ENCODE data around the gene DHX9.

The DHX9 gene

DNA sequence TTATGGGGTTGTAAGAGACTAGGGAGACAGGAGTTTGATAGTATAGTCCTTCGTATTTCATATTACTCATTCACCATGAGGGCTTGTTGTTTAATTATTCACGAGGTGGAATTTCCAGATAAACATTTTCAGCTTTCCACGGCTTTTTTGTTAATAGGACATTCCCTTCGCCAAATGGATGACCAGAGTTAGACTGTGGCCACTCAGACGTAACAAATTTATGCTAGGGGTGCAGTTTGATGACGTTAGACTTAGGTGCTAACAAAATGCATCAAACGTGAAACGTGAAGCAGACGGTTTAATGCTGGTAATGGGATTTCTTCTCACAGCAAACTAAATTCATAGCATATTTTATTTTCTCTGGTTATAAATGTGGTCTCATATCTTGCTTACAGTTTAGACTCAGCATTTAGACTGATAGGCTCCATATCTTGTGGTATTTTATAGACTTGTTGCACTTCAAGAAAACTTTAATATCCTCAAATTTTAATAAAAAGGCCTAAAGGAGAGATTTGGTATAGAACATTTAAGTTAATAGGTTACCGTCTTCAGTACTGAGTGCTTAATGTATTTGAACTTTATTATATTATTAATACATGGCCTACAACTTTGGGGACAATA lies 2.3 kb downstream of the DHX9 start:
- no peak for DNase-seq (ENCODE audit: low read depth)

DNA sequence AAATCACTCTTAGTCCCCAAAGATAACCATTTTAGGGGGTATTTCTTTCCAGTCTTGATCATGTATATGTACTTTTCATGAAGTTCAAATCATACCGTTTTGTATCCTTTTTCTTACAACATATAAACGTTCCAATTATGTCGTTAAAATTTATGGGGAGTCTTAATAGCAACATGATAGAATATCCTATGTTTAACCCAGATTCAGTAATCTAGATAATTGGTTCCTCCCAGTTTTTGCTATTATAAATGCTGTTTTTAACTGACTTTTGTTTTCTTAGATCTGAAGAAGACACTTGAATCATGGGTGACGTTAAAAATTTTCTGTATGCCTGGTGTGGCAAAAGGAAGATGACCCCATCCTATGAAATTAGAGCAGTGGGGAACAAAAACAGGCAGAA lies 3.1 kb downstream of the DHX9 start:
- DNase-seq (ENCODE audit: low read depth) = no peak

DNA sequence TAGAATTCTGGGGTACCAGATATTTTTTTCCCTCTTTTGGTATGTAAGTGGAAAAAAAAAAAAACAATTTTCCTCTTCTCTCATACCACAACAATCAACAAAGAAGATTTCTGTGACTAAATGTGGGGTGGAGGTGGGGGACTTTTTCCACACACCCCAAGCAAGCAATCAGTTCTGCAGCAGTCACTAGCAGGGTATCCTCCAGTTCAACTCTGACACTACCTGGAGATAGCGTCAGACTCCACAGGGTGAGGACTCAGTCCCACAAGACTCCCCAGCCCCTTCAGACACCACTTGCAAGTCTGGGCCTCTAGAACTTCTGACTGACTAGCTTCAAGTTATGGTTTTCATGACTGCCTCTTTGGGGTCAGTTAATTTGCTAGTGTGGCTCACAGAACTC lies 6.2 kb downstream of the DHX9 start:
- DNase-seq (ENCODE audit: low read depth) = no peak

DNA sequence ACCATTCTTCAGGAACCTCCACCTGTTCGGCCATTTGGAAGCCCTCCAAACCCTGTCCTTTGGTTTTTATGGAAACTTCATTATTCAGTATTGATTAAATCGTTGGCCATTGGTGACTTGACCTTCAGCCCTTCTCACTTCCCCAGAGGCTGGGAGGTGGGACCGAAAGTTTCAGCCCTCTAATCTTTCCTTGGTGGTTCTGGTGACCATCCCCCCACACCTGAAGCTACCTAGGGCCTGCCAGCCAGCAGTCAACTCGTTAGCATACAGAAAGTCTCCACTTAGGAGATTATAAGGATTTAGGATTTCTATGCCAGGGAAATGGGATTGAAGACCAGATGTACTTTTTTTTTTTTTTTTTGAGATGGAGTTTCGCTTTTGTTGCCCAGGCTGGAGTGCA lies 6.7 kb downstream of the DHX9 start:
- DNase-seq (ENCODE audit: low read depth) = no peak

DNA sequence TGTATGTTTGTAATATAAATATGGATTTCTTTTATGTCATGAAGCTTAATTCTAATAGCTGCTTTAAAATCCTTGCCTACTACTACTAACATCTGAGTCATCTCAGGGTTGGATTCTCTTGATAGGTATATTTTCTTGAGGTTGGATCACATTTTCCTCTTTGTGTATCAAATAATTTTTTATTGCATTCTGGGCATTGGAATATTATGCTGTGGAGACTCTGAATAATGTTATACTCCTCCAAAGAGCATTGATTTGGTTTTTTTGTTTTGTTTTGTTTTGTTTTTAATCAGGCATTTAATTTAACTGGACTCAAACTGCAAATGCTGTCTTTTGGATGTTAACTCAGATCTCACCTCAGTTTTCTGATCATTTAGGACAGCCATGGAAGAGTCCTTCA lies 8.0 kb downstream of the DHX9 start:
- no peak for DNase-seq (ENCODE audit: low read depth)

DNA sequence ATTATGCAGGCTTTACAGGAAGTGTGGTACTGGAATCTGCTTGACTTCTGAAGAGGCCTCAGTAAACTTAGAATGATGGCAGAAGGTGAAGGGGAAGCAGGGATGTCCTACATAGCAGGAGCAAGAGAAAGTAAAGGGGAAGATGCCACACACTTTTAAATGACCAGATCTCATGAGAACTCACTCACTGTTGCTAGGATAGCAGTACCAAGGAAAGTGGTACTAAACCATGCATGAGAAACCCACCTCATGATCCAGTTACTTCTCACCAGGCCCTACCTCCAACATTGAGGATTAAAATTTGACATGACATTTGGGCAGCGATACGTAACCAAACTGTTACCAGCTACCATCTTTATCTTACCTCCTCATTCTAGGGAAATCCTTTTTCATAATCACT lies 9.6 kb downstream of the DHX9 start:
- DNase-seq (ENCODE audit: low read depth) = no peak

DNA sequence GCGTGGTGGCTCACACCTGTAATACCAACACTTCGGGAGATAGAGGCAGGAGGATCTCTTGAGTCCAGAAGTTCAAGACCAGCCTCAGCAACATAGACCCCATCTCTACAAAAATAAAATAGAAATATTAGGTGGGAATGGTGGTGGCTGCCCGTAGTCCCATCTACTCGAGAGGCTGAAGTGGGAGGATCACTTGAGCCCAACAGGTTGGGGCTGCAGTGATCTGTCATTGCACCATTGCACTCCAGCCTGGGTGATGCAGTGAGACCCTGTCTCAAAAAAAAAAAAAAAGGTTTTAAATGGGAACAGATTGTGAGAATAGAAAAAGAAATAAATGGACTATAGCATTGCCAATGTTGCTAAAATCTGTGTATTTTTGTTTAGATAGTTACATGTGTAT lies 11.2 kb downstream of the DHX9 start:
- DNase-seq (ENCODE audit: low read depth) = no peak

DNA sequence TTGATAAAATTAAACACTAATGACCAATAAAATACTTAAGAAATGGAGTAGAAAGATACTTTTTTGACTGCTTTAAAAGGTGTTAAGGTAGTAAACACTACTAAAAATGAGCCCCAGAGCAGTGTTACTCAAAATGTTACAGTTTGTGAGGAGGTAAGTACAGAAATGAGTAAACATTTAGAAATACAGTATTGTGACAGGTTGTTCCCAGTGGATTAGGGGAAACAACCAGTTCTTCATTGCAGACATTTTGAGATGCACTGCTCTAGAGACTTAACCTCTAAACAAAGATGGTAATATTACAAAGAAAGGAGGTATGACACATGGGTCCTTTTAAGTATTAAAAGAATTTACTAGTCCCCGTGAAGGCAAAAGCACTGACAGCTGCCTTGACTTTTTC lies 12.7 kb downstream of the DHX9 start:
- no peak for DNase-seq (ENCODE audit: low read depth)

DNA sequence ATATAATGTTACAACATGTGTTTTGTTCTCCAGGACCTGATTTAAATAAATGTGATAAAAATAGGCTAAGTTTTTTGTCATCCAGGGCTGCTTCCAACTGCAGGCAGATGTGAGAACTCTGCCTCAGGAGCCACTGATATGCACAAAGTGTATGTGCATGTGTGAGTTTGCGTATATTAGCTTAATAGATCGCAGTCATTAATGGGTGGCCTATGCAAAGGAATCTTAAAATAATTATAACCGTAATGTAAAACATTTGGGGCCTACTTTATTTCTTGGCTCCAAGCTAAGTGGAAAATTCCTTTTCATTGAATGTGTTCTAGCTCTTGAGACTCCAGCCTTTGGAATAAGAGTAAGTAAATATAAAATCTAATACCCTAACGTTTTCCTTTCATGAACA lies 16.8 kb downstream of the DHX9 start:
- DNase-seq (ENCODE audit: low read depth) = no peak

DNA sequence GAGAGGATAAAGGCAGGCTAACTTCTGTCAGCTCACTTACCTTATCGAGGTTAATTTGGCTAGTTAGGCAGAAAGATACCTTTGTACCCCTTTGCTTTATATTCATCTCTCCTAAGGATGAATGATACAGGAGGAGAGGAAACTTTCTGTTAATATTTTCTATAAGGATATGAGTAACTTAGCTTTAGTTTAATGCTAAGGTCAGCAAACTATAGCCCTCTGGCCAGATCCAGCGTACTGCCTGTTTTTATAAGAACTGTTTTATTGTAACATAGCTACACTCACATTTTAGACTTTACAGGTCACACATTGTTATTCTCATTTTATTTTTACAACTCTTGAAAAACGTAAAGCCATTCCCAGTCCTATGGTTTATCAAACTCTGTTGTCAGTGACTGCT lies 18.1 kb downstream of the DHX9 start:
- no peak for DNase-seq (ENCODE audit: low read depth)

DNA sequence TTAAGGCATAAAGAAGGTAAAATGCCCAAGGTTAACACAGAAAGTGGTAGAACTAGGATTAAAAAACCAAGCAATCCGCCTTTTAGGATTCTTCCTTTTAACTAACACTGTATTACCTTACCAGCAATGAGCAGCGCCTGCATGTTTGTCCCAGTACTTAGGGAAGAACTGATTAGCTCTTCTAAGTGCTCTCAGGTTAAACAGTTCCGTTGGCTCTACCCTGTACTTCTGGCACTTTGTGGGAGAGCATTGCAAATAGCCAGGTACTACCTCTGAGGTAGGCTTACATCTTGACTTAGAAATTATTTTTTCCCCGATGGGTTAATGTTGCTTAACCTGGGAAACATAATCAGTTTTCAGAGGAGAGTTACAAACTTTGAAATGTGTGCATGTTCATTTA lies 21.5 kb downstream of the DHX9 start:
- no peak for DNase-seq (ENCODE audit: low read depth)

DNA sequence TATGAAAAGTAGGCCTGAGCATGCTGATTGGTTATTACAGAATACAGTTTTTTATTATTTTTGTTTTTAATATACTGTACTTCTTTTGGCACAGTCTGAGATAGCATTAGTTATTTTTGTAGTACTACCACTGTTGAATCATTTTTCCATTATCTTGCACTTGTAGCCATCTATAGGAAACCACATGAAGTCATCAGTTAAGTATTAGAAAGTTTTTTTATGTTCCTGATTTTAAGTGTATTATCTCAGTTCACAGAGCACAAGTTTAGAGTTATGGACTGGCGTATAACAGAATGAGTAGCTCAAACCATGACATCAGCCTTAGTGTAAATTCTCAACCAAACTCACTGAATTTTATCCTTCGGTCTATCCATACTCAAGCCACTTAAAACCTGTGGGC lies 22.8 kb downstream of the DHX9 start:
- DNase-seq (ENCODE audit: low read depth) = no peak

DNA sequence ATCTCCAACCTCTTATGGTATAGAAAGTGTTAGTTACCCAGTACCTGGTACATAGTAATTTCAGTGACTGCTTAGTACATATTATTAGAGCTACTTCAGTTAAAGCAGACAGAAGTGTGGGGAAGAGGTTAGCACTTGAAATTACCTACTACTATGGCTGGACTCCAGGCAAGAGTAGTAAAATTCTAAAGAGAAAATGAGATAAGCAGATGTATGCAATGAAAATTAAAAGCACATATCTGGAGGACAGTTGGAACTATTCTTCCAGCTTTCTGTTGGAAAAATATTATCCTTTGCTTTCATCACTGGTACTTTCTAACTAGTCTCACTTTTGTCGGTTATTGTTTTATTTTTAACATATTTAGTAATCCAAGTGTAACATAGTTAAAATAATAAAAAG lies 23.7 kb downstream of the DHX9 start:
- no peak for DNase-seq (ENCODE audit: low read depth)

DNA sequence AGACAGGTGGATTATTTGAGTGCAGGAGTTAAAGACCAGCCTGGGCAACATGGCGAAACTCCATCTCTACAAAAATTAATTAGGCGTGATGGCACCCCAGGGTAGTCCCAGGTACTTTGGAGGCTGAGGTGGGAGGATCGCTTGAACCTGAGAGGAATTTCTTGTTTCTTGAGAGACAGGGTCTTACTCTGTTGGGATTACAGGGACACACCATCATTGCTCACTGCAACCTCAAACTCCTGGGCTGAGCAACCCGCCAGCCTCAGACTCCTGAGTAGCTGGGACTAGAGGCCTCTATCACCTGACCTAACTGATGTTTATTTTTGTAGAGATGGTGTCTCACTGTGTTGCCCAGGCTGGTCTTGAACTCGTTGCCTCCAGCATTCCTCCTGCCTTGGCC lies 24.8 kb downstream of the DHX9 start:
- no peak for DNase-seq (ENCODE audit: low read depth)

DNA sequence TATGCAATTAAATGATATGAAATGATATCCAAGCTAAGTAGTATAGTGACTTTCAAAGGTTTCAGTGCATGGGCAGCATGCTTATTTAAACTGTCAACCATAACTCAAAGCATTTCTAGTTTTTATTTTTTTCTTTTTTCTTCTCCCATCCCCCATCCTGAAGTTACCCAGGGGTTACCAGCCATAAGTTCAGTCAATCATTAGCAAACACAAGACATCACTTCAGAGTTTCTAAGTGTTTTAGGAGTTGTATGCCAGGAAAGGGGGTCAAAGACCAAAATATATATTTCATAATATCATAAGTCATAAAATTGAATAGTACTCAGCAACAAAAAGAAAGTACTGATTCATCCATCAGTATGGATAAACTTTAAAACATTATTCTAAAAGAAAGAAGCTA lies 28.7 kb downstream of the DHX9 start:
- no peak for DNase-seq (ENCODE audit: low read depth)

DNA sequence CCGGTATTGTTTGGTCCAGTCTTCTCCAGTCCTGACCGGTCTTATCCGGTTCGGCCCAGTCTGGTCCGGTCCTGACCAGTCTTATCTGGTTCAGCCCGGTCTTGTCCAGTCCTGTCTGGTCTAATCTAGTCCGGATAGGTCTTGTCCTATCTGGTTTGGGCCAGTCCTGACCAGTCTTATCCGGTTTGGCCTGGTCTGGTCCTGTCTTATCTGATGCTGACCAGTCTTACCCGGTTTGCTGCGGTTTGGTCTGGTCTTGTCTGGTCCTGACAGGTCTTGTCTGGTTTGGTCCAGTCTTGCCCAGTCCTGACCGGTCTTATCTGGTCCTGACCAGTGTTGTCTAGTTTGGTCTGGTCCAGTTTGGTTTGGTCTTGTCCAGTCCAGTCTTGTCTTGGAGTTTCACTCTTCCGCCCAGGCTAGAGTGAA lies 30.1 kb downstream of the DHX9 start:
- DNase-seq (ENCODE audit: low read depth) = no peak

DNA sequence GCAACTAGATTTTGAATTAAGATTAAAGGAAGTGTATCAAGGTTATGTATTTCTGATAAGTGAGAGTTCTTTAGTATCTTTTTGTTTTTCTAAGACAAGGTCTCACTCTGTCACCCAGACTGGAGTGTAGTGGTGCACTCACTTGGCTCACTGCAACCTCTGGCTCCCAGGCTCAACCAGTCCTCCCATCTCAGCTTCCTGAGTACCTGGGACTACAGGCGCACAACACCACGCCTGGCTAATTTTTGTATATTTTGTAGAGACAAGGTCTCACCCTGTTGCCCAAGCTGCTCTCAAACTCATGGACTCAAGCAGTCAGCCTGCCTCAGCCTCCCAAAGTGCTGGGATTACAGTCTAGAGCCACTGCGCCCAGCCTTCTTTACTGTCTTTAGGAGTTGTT lies 33.7 kb downstream of the DHX9 start:
- DNase-seq (ENCODE audit: low read depth) = no peak

DNA sequence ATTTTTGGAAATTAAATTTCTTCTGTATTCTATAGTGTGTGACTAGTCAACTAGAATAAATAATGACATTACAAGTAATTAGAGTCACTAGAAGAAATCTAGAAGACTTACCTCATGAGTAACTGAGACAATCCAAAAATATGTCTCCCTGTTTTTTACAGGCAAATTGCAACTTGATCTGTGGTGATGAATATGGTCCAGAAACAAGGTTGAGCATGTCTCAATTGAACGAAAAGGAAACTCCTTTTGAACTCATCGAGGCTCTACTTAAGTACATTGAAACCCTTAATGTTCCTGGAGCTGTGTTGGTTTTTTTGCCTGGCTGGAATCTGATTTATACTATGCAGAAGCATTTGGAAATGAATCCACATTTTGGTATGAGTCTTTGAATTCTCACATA lies 36.7 kb downstream of the DHX9 start:
- DNase-seq (ENCODE audit: low read depth) = no peak

DNA sequence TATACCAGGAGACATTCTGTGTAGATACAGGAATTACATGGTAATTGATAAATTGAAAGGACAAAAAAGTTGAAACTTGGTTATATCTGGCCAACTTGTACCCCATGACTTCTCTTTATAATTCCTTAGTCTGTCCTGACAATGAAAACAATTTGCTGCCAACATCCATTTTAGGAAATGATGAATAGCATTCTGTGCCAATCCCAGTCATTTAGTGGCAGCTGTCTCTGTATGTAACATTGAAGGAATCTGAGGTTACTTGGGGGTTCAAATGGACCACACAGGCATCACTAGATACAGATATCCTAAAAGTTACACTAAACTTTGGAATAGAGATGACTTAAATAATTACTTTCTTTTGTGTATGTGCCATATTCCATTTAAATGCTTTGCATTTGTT lies 38.2 kb downstream of the DHX9 start:
- no peak for DNase-seq (ENCODE audit: low read depth)

DNA sequence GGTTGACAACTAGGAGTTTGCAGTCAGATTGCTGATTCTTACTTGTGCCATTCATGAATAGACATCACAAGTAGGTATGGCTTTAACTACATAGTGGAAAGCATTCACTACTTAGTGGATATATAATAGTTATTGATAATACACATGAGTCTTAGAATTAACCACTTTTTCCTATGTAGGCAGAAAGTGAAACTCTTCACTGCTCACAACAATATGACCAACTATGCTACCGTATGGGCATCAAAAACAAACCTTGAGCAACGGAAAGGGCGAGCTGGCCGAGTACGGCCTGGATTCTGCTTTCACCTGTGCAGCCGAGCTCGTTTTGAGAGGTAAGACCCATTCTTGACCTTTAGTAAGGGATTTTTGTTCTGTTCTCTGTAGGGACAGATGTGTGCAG lies 38.7 kb downstream of the DHX9 start:
- DNase-seq (ENCODE audit: low read depth) = no peak

DNA sequence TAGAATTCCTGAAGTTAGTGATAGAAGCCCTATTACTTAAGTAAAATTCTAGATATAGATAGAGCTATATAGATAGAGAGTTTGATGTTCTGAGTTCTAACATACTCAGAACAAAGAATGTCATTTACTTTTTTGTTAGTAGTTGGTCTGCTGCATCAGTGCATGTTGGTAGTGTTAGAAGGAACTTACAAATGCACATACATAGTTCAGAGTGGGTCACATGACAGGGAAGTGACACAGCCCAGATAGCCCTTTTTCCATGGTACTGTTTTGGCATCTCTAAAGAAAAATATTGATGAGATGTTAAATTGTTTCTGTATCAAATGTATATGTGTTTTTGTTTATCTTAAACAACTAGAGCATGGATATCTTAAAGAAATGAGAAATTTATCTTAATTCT lies 45.7 kb downstream of the DHX9 start:
- DNase-seq (ENCODE audit: low read depth) = no peak

DNA sequence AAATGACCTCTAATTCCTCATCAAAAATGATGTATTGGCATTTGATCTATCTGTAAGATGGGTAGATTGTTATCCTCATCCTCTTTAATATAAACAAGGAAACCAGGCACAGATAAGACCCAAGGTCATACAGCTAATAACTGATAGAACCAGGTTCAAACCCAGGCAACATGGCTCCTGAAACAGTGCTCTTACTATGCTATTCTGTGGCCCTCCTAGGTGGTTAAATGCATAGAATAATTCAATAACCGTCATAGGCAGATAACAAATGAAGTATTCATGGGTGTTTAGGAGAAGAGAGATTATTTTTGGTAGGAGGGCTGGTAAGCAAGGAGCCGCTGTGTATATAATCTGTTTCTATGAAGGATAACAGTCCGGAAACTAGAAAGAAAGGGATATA lies 46.4 kb downstream of the DHX9 start:
- DNase-seq (ENCODE audit: low read depth) = no peak

DNA sequence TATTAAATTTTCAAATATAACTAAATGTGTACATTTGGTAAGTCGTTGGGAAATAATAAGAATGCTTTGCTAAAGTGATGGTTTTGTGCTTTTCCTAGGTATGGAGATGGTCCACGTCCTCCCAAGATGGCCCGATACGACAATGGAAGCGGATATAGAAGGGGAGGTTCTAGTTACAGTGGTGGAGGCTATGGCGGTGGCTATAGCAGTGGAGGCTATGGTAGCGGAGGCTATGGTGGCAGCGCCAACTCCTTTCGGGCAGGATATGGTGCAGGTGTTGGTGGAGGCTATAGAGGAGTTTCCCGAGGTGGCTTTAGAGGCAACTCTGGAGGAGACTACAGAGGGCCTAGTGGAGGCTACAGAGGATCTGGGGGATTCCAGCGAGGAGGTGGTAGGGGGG lies 47.8 kb downstream of the DHX9 start:
- DNase-seq (ENCODE audit: low read depth) = no peak

DNA sequence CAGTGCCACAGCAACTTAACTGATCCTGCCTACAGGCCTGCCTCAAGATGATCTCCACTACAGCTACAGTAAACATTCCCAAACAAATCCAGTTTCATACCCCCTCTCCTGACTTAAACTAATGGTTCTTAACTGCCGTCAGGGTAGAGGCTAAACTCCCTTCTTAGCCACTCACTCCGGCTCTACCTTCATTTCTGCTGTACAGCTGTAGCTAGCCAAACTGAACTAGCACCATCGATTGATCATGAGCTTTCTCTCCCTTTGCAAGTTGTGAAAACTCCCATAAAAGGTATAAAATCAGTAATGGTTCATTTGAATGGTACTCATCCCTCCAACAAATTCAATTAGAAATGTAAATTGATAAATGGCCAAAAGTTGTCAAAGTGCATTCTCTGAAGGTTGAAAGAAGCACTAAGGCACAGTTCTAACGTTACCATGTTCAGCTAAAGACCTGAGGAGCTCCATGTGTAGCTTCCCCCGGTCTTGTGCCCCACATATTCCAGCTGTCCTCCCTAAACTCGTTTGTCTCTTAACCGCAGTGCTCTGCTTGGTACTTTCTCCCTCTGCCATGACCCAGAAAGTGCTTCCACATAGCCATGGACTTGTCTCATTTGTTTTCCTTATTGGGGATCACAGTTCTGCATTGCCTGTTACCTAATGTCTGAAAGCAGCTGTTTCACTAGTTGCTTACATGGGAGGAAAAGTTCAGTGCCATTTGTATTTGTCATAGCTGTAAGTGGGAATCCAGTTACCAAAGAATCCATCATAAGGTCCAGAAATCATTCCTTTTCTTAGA lies 49.8 kb downstream of the DHX9 start:
- DNase-seq (ENCODE audit: low read depth) = no peak
